ENCODE measurements around the gene ARAP2.
A peak's percentile ranks its signal among the peaks of the same experiment; 100 is the strongest.

The ARAP2 gene

DNA sequence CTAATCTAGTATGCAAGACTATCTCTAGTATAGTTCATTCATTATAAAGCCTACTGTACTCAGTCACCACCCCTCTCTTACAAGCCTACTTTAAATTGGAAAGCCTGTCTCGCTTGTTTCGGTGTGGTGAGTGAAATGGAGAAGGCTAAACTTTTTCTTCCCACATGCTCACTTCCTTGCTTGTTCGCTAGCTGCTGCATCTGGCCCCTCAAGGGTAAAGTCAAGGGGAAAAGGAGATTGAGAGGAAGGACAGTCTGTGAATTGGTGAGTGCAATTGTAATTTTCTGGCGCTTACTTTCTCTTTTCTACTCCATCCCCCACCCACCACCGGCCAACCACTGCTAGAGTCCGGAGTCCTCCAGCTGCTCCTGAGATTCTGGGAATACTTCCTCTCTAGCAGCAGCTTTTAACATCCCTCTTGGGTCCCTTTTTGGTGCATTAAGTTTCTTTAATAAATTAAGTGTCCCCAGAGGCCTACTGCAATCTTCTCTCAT is 12.1 kb upstream of the ARAP2 start:
- DNase-seq (ENCODE audit: low read depth, low spot score): no peak

DNA sequence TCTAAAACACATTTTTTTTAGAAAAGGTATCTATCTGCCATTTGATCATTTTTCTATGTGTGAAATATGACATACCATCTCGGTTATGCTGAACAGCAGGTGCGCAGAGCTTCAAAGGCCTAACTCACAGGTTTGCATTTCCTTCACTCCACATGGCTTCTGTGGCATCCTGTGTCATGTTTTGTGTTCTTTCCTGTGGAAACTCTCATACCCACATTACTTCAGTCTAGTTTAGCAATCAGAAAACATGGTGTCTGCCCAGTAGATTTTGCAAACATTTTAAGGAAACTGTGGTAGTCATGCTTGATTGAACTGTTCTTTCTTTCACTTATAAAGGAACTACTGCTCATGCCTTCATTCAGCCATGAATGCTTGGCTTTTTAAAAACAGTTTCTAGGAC is 11.3 kb upstream of the ARAP2 start:
- DNase-seq (ENCODE audit: low read depth, low spot score): no peak

GRCh38 chr4:36254371-36254770 is 10.1 kb upstream of the ARAP2 start:
- no peak for DNase-seq (ENCODE audit: low read depth, low spot score)

DNA sequence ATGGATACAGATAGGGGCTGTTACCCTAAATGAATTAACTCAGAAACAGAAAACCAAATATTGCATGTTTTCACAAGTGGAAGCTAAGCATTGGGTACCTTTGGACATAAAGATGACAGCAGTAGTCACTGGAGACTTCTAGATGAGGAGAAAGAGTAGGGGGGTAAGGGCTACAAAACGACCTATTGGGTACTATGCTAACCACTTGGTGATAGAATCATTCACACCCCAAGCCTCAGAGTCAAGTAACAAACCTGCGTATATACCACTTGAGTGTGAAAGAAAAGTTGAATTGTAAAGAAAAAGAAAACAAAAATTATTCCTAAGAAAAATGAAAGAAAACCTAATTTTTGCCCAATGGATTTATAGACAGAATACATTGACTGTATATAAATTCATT is 7.7 kb upstream of the ARAP2 start:
- no peak for DNase-seq (ENCODE audit: low read depth, low spot score)

DNA sequence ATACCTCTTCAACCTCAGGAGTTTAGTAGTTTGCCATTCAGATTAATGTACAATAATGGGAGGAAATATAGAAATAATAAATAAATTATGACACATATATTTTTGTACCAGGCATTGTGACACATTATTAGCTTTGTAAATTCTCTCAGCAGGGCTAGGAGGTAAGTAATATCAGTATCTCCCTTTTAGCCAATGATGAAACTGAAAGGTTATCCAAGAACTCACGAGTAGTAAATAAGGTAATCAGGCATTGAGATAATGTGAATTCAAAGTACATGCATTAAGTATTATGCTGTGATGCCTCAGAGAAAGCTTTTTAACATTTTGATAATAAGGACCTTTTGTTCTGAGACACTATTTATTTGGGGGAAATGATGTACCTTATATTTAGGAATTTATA is 5.3 kb upstream of the ARAP2 start:
- no peak for DNase-seq (ENCODE audit: low read depth, low spot score)

DNA sequence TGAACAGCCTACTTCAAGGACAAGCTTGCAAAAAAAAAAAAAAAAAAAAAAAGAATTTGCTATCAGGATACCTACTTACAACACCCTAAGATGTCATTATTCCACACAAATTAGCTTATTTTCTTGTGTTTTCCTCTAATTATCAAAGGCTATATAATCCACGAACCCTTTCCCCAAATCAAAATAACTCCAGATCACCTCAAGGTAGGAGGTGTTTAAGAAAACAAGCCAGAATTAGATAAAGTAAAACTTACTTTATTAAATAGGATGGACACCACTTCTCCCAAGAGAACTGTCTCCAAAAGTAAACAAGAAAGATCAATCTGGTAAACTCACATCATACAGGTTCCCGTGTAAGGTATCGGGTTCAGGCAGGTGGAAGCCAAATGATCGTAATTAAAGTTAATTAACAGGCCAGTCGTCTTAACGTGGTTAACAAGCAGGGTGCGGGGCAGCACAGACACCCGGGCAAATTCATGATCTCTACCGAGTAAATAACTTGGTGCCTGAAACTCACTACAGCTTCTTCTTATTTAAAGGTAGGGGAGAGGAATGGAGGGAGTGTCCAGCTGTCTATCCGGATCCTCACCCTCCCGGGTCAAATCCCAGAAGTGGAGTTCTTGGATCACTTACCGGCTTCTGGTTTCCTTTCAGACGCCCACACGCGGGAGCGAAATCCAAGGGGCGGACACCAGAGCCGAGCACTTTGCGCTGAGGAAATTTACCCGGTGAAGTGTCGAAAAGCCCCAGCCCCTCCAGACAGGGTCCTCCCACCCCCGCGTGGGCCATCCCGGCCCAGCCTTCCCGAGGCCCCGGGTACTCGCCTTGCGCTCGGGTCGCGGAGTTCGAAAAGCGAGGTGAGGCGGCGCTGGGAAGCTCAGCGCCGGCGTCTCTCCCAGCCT is 708 bp downstream of the ARAP2 start:
- peak; percentile 73 for DNase-seq (ENCODE audit: low read depth, low spot score)

GRCh38 chr4:36242629-36243354 is 1.5 kb downstream of the ARAP2 start:
- DNase-seq (ENCODE audit: low read depth, low spot score): no peak

GRCh38 chr4:36241771-36242170 is 2.5 kb downstream of the ARAP2 start:
- DNase-seq (ENCODE audit: low read depth, low spot score): peak; percentile 17

GRCh38 chr4:36237366-36238313 is 6.7 kb downstream of the ARAP2 start:
- no peak for DNase-seq (ENCODE audit: low read depth, low spot score)

GRCh38 chr4:36236159-36236558 is 8.2 kb downstream of the ARAP2 start:
- DNase-seq (ENCODE audit: low read depth, low spot score): no peak

- DNase-seq (ENCODE audit: low read depth, low spot score): no peak
These were observed 9.0 kb downstream of the ARAP2 start for GRCh38 chr4:36235306-36235705.

- DNase-seq (ENCODE audit: low read depth, low spot score): no peak
These were observed 10.6 kb downstream of the ARAP2 start for GRCh38 chr4:36233567-36234266.

DNA sequence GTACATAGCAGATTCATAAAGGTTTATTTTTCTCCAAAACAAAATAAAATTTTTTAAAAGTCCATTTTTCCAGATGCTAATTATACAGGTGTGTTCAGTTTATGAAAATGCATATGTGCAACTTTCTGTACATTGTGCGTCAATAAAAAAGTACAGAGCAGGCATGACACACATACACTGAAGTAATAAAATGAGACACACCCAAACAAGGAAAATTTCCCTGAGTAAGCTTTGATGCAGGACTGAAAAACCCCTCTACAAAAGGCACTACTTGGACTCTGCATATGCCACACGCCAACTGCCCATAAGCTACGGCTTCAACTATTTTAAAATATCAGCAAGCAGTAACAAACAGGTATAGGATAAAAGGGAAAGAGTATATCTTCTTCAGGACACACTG is 13.8 kb downstream of the ARAP2 start:
- DNase-seq (ENCODE audit: low read depth, low spot score): no peak

DNA sequence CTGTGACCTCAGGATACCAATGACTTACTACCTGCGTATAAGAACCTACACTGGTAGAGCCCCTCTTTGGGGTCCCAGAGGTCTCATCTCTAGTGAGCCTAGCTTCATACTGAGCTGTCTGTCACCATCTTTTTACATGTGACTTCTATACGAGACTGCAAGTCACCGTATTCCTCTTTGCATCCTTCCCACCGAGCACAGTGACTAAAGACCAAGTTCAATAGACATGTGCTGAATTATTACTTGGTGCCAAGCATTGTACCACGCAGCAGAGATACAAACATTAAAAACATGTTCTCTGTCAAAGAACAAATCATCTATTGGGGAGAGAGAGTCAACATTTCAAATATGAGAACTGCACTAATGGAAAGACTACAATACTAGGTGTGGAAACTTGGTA is 16.4 kb downstream of the ARAP2 start:
- no peak for DNase-seq (ENCODE audit: low read depth, low spot score)

DNA sequence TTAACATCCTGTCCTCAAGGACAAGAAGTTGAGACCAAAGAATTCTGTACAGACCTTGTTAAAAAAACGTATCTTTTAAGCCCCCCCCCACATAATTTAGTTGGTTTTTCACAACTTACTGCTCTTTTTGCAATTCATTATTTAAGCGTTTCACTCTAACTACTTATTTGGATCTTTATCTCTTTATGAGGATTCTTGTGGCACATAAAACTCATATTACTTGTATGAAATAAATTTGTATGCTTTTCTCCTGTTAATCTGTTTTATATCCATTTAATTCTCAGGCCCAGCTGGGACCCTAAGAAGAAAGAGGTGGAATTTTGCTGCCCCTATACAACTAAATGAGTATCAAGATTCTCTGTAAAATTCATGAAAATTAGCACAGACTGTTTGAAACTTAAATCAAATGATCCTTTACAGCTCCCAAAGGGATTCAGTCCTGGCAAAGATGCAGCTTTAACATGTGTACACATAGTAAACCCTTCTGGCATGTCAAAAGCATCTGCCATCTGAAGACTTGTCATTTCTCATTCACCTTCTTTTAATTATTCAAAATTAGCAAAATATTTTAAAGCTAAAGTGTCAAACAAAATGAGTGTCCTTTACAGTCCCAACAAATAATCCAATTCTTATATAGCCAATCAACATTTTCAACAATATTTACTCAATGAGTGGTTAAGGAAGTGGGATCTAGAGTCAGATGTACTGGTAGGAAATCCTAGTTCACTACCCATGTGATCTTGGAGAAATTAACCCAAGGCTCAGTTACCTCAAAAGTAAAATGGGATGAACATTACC is 17.7 kb downstream of the ARAP2 start:
- DNase-seq (ENCODE audit: low read depth, low spot score): no peak

GRCh38 chr4:36224972-36225903 is 19.1 kb downstream of the ARAP2 start:
- peak; percentile 1 for DNase-seq (ENCODE audit: low read depth, low spot score)

DNA sequence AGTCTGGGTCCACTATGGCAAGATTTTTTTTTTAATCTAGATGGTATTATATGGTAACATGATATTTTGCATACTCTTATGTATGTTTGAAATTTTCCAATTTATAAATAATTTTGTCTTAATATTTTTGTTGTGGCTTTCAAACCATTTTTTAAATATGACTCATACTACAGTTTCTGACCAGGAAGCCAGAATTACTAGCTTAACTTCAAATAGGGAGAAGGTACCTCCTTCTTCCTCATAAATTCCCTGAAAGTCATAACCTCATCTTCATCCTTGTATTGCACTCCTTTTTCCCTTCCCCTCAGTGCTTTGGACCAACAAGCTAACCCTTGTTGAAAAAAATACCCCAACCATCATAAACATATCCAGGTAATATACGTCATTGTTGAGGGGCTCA is 21.6 kb downstream of the ARAP2 start:
- DNase-seq (ENCODE audit: low read depth, low spot score): no peak

- no peak for DNase-seq (ENCODE audit: low read depth, low spot score)
These were observed 23.5 kb downstream of the ARAP2 start for GRCh38 chr4:36220776-36221175.

DNA sequence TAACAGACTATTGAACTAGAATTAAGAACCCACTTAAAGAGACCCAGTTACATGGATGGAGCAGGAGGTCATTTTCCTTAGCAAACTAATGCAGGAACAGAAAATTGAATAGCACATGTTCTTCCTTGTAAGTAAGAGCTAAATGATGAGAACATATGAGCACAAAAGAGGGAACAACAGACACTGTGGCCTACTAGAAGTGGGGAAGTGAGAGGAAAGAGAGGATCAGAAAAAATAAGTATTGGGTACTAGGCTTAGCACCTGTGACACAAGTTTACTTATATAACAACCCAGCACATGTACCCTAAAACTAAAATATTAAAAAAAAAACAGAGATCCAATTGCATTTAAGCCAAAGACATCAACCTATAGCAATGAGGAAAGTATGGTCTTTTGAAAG is 26.2 kb downstream of the ARAP2 start:
- DNase-seq (ENCODE audit: low read depth, low spot score): no peak
